ENCODE results near the gene ZNF429.
"Not testable (repeated sequence)": the region's sequence is repeated elsewhere in the genome, so short reads cannot be mapped to it uniquely, and the experiment has no call there.

Gene ZNF429

DNA sequence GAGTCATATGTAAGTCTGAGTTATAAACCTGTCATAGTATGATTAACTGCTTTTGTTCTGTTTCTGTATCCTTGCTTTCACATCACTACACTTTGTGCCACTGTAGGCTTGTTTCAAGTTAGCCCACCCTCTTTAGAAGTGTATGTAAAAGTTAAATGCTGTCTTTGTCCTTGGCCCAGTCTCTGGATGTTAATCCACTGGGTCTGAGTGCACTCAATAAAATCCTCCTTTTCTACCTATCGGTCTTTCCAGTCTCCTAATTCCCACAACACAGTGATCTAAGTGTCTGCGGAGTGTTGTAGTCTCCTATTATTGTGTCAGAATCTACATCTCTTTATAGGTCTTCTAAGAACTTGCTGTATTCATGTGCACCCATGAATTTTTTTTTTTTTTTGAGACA is 14.1 kb downstream of the ZNF429 start:
- no peak for DNase-seq

DNA sequence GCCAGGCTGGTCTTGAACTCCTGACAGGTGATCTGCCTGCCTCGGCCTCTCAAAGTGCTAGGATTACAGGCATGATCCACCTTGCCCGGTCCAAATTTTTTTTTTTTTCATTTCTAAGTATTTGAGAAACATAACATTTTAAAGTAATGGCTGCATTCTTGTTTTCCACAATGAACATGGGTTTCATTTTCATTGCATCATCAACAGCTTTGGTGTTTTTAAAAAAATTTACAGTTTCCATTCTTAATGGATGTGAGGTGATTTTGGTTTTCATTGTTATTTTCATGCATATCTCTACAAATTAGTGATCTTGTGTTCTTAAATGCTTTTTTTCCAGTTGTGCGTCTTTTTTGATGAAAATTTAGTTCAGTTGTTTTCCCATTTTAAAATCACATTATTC is 27.5 kb downstream of the ZNF429 start:
- DNase-seq = no peak

DNA sequence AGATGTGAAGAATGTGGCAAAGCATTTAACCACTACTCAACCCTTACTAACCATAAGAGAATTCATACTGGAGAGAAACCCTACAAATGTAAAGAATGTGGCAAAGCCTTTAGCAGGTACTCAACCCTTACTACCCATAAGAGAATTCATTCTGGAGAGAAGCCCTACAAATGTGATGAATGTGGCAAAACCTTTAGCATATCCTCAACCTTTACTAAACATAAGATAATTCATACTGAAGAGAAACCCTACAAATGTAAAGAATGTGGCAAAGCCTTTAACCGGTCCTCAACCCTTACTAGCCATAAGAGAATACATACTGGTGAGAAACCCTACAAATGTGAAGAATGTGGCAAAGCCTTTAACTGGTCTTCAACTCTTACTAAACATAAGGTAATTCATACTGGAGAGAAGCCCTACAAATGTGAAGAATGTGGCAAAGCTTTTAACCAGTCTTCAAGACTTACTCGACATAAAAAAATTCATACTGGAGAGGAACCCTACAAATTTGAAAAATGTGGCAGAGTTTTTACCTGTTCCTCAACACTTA is 31.4 kb downstream of the ZNF429 start:
- not testable (repeated sequence) for DNase-seq

DNA sequence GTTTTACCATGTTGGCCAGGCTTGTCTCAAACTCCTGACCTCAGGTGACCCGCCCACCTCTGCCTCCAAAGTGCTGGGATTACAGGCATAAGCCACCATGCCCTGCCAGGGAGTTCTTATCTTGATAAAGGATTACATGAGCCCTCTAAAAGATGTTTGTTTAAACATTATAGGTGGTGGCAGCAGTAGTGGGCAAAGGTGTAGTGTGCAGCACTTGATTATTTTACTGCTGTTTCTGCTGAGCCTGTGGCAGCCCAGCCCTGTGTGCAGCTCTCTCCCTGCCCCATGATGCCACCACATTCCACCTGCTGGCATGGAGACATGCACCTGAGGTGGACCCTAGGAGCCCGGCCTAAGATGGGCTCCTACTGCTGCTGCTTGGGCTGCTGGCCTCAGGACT is 54.0 kb downstream of the ZNF429 start:
- DNase-seq = no peak

DNA sequence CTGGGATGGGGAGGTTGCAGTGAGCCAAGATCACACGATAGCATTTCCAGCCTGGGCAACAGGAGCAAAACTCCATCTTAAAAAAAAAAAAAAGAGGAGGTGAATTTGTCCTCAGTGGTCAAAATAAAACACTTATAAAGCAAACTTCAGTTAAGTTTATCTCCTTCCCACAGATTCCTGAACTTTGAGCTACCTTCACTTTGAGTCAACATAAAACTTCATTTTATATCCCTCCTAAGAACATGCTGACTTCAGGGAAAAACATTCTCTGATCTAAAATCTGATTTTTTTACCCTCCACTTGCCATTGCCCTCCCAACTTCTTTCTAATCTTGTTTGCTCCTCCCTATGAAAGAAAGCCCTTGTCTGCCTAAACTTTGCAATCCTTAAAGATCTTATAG is 59.0 kb downstream of the ZNF429 start:
- DNase-seq = no peak

DNA sequence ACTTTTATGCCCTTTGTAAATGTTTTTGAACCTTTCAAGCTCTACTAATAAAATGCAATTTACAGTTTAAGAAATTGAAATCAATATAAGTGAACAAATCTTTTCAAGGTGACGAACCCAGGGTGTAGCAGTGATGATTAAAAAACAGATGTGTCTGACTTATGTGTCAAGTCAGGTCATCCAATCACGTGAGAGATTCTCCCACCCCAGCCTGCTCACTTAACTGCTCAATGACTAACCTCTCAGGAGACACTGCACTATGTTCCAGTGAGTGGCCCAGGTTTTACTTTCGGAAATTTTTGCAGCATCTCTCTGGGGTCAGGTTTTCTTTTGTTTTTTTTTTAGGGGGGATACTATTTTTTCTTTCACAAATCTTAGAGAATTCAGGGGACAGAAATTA is 60.7 kb downstream of the ZNF429 start:
- no peak for DNase-seq

DNA sequence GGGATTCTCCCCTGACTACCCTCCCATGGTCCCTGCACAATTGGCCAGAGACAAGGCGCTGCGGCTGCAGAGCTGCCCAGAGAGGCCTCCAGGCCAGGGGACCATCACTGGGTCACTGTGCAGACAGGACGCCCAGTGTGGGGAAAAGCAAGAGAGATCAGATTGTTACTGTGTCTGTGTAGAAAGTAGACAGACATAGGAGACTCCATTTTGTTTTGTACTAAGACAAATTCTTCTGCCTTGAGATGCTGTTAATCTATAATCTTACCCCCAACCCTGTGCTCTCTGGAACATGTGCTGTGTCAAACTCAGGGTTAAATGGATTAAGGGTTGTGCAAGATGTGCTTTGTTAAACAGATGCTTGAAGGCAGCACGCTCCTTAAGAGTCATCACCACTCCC is 62.4 kb downstream of the ZNF429 start:
- not testable (repeated sequence) for DNase-seq

DNA sequence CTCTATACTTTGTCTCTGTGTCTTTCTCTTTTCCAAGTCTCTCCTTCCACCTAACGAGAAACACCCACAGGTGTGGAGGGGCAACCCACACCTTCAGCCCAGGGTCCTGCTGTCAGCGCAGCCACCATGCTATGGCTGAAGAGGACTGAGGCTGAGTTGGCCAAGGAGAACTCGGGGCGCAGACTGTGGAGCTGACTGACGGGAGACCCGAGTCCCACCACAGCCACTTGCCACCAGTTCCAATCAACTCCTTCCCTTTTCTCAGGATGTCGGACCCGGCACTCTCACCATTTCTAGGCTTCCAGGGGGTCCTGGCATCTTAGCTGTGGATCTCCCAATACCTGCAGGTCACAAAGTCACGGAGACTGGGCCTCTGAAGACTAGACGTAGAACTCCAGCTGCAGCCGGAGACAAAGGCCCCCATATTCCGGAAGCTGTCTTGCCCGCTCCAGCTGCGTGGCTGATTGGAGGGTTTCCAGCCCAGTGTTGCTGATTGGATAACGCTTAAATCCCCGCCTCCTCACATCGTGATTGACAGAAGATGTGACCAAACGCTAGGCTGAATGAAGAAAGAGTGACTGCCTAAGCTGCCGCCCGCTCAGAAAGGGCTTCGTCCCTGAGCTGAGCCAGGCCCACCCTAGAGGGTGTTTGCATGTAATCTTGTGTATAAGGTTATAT is 63.6 kb downstream of the ZNF429 start:
- DNase-seq = peak; percentile 91

DNA sequence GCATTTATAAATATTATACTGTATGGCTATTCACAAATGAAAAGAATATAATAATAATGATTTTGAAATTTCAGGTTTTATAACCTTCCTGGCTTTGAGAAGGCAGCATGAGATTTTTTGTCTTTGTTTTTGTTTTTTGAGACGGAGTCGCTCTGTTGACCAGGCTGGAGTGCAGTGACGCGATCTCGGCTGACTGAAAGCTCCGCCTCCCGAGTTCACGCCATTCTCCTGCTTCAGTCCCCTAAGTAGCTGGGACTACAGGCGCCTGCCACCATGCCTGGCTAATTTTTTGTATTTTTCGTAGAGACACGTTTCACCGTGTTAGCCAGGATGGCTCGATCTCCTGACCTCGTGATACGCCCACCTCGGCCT is 64.1 kb downstream of the ZNF429 start:
- DNase-seq = no peak

DNA sequence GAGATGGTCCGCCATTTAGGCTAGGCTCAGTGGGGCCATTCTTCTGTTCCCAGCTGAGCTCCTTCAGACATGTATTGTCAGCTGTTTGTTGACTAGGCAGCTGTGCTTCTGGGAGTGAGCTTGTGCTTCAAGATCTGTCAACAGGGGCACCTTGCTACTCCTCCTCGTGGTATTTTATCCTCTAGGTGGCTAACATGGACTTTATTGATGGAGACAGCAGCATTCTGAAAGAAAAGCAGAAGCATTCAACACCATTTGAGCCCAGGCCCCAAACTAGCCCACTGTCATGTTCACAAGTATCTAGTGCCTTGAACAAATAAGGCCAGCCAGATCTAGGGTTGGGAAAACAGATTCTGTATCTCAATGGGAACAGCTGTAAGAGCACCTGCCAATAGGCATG is 65.9 kb downstream of the ZNF429 start:
- no peak for DNase-seq

DNA sequence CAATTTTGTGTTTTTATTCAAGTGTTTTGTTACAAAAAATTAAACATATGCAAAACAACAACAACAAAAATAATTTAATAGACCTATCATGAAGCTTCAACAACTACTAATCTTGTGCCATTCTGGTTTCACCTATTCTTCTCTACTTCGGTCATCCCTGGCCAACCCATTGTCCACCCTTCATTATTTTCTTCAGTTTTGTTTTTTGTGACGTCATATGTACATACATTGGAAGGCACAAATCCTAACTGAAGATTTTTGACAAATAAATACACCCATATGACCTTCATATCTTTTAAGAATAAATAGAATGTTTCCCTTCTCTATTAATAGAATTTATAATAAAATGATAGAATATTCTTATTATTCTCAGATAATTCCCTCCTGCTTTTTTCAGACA is 69.2 kb downstream of the ZNF429 start:
- DNase-seq = no peak

DNA sequence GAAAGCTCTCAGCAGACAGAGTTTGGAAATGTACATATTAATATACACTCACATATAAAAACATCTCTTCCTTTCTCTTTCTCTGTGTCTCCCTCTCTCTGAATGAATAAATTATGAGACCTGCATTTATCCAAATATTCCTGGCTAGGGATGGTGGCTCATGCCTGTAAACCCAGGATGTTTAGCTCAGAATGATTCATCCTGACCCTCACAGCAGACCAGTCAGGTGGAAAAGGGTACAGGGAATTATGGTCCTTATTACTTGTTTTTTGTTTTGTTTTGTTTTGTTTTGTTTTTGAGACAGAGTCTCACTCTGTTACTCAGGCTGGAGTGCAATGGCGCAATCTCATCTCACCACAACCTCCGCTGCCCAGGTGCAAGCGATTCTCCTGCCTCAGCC is 71.1 kb downstream of the ZNF429 start:
- DNase-seq = no peak

DNA sequence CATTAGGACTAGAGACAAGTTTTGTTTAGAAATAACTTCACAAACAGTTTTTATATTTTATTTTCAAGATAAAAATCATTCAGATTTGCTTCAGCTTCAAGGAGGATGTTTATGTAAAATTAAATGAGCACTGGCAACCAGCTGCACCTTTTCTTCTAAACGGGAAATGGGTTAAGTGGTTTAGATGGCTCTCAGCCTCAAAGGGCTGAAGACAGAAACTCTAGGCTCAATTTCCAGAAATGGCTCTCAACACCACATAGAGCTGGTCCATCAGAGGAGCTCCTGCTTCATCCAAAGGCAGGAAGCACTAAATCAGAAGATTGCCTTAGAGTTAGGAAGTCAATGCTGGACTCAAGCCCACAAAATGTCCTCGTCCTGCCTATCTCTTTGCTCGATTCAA is 74.7 kb downstream of the ZNF429 start:
- DNase-seq = no peak

DNA sequence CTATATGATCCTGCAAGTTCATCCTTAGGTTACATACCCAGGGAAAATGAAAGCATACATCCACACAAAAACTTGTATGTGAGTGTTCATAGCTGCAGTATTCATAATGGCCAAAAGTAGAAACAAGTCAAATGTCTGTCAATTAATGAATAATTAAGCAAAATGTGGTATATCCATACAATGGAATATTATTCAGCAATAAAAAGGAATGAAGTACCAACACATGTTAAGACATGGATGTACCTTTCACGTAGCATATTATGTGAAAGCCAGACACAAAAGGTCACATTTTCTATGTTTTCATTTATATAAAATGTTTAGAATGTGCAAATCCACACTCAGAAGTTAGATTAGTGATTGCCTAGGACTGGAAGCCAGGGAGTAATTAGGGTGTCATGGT is 75.4 kb downstream of the ZNF429 start:
- no peak for DNase-seq

DNA sequence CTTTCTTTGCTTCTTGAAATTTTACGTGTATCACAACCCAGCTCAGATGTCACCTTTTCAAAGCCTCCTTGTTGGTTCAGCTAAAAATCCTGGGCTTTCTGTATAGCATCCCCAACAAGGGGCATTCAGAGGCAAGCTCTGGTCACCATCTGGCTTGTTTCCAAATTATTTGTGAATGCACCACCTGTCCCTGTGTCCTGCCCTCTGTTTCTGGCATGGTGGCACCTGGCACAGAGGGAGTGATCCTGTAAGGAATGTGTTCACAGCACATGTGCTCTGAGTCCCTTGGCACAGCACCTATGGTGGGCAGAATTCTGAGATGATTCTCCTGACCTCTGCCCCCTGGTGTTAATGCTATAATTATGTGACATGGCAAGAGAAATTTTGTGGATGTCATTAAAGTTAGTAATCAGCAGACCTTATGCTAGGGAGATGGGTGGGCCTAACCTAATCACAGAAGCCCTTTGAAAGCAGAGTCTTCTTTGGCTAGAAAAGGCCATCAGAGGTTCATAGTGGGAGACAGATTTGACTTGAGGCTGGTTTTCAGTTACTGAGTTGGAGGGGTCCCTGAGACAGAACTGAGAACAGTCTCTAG is 76.3 kb downstream of the ZNF429 start:
- no peak for DNase-seq

DNA sequence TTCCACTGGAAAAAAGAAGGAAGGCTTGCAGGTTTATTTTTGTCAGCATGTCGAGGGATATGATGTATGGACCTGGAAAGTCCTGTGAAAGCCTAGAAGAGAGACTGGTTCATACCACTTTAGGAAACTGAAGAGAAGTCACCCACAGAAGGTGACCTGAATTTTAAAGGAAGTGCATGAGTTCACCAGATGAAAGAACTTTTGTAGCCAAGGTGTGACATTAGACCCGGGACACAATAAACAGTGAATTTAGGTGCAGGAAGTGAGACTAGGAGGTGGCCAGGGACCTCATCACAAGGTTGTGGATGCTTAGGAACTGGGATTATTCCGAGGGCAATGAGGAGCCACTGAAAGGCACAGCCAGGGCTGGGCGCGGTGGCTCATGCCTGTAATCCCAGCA is 79.1 kb downstream of the ZNF429 start:
- DNase-seq = no peak

DNA sequence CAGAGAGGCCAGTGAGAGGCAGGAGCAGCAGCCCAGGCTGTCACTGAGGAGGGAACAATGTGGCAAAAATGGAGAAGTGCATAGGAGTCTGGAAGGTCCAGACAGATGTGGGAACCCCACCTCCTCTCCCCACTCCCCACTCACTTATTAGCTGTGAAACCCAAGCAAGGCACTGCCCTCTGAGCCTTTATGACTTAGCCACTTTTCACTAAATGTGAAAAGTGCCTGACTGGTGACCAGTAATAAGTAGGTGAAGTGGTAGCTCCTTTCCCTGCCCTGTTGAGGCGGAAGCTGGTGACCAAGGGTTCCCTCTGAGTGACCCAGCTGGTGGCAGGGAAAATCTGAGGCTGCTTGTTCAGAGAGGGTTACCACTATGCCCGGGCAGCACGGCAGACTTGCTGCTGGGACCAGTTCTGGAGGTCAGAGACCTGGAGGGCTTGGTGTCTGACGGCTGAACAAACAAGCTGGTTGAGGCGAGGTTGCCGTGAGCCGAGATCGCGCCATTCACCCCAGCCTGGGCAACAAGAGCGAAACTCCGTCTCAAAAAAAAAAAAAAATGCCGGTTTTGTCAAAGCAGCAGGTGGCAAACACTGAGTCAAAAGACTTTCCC is 80.0 kb downstream of the ZNF429 start:
- DNase-seq = no peak

DNA sequence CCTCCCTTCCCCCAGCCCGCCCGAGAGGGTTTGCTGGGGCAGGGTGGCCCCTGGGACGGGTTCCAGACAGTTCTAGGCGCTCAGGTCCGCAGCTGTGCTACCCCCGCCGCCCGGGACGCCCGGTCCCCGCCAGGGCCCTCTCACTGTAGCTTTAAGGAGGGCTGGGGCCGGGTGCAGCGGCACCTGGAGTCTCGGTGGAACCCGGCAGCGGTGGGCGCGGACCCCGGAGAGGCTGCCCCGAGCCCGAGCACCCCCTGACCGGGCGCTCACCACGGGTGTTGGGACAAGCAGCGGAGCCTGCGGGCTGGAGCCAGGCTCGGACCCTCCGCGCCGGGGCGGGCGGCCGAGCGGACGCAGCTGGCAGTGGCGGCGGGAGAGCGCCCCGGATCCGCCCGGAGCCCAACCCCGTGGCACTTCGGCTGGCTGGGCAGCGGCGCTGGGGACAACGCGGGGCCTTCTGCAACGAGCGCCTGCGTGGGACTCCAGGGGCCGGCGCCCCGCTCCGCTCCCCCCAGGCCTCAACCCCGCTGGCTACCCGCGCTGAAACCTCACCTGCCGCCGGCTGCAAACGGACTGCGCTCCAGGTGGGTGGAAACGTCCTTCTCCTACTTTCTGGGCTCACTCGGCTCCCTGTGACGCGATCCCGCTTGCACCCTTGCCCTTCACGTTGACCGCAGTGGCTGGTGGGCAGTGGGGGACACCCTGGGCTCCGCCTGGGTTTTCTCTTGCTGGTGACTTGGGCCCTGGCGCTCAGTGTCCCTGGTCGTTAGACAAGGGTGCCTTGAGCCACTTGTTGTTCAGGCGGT is 81.1 kb downstream of the ZNF429 start:
- peak; percentile 77 for DNase-seq

DNA sequence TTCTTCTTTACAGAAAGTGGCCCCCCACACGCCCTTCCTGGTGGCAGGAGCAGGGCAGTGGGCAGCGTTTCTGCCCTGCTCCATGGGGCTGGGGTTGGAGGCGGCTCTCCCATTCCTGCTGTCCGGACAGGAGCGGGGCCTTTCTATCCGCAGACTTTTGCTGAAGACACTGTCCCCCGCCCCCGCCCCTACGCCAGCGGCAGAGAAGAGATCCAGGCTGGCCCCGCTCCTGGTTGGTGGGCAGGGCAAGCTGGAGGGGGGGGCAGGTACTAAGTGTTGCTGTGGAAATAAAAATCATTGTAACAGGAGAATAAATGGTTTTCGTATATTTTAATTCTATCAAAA is 81.7 kb downstream of the ZNF429 start:
- DNase-seq = no peak

DNA sequence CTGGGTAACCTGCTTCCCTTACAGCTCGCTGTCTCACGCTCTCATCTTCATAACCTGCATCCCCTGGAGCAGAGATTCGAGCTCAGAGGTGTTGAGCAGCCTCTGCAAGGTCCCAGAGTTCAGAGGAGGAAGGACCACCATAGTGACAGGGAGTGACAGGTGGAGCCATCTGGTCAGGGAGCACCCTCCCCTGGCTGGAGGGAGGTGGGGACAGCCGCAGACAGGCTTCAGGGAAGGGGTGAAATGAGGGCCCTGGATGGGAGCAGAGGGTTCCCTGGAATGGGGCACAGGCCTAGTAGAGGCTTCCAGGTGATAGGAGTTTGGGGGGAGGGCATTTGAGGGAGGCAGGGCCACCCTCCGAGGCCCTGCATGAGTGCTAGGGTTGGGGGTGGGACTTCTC is 82.1 kb downstream of the ZNF429 start:
- no peak for DNase-seq

DNA sequence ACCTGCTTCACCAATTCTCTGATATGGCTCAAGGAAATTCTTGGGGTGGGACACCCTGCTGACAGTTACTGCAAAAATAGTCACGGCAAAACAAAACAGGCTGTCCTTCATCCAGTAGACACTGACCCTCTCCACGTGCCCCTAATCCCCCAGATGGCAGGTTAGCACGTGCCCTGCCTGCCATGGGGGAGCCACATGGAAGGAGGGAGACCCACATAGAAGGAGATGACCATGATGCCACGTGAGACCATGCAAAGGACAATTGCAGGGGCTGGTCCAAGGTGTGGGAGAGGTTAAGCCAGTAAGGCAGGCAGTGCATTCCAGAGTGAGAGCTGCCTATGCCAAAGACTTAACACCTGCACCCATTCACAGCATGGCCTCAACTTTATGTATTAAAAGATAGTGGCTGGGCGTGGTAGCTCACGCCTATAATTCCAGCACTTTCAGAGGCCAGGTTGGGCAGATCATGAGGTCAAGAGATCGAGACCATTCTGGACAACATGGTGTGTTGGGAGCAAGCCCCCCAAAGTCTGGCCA is 82.7 kb downstream of the ZNF429 start:
- no peak for DNase-seq

DNA sequence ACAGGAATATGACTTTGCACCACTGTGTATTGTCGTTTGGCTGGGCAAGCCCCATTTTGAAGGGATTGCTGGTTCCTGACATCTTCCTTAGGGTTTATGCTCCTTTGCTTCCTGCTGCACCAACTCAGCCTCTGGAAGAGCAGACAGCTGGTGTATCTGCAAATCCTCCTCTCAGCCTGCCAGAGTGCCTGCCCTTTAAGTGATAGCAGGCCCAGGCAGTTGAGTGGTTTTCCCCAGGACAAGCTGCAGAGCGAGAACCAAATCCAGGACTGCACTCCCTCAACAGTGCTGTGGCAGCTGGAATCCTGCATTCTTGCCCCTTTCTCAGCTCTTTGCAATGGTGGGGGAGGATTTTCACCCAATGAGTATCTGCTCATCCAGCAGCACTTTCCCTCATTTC is 85.5 kb downstream of the ZNF429 start:
- DNase-seq = no peak

DNA sequence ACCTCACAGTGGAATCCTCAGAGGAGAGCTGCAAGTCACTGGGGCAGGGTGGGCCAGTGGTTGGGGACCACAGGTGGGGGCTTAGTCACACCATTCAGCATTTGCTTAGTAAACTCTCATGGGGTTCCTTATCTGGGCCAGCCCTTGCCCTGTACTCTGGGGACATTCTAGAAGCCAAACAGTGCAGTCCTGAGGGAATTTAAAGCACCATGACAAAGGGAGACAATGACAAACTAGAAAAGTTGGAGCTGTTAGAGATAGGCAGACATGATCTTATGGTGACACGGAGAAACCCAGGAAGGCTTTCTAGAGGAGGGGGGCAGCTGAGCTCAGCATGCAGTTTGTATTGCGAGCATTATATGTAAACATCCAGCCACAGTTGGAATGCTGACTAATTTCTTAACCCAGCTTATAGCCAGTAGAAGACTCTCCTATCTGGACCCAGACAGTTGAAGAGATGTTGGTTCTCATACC is 87.6 kb downstream of the ZNF429 start:
- no peak for DNase-seq
